GM12878 (cell line): ENCODE results near the gene ATP5F1D. TPM values are rescaled to one million over a fixed set of nuclear protein-coding genes. Genes with fewer than 3 reads are reported as not detected.

Experiments used
- CEBPB ChIP-seq, 2 experiments: fragments of 150-350 bp in 1 of 2; IDR thresholded peaks; 2 replicates each; pipeline ENCODE4 v1.6.1; 2012 to 2014; ENCODE audit warnings: low read depth in 2 of 2, low read length in 2 of 2, borderline replicate concordance in 1 of 2, inconsistent platforms in 1 of 2
- CREB1 ChIP-seq: IDR thresholded peaks from 2 replicates; pipeline ENCODE4 v1.6.1; 2012; ENCODE audit warnings: low read depth, mild to moderate bottlenecking, inconsistent platforms
- EGR1 ChIP-seq, 2 experiments: IDR thresholded peaks; 1 replicate in 1 of 2; 2 replicates in 1 of 2; pipeline ENCODE4 v1.6.1; 2011 to 2012; ENCODE audit warnings: low read depth in 2 of 2, low read length in 2 of 2, borderline replicate concordance in 1 of 2, mild to moderate bottlenecking in 1 of 2, moderate library complexity in 1 of 2
- FOXM1 ChIP-seq: IDR thresholded peaks from 2 replicates; pipeline ENCODE4 v1.6.1; 2012; ENCODE audit warnings: low read depth, mild to moderate bottlenecking, inconsistent platforms, low read length, moderate library complexity
- JUNB ChIP-seq: IDR thresholded peaks from 2 replicates; pipeline ENCODE4 v1.6.1; 2016; ENCODE audit warnings: antibody characterized with exemption, mild to moderate bottlenecking
- MYB ChIP-seq: fragments of 150-350 bp; IDR thresholded peaks from 2 replicates; pipeline ENCODE4 v1.6.1; 2014; ENCODE audit warnings: mild to moderate bottlenecking, low read depth, low read length, borderline replicate concordance
- MYC ChIP-seq: IDR thresholded peaks from 2 replicates; pipeline ENCODE4 v1.6.1; 2011; ENCODE audit warnings: mild to moderate bottlenecking, low read length, moderate library complexity, inconsistent platforms; ENCODE audit not compliant: insufficient read depth, insufficient replicate concordance, insufficient read length, severe bottlenecking
- RUNX3 ChIP-seq: IDR thresholded peaks from 2 replicates; pipeline ENCODE4 v1.6.1; 2012; ENCODE audit warnings: low read length, inconsistent platforms
- polyA plus RNA-seq, 11 experiments: library from polyadenylated mRNA; depleted of rRNA in 4 of 11; unstranded in 6 of 11; stranded (reverse) in 5 of 11; fragments of >200 nt; fragmentation: Nextera tagmentation in 4 of 11; fragmentation: Illumina TruSeq in 1 of 11; extraction: Ambion mirVana in 4 of 11; extraction: Trizol in 1 of 11; gene quantifications; 1 replicate in 1 of 11; 2 replicates in 10 of 11; pipeline versions ENCODE4 v1.2.1 to v1.2.3, GENCODE V29; 2011 to 2016; ENCODE audit warnings: inconsistent platforms in 2 of 11, missing spikeins in 2 of 11, low read depth in 1 of 11
- total RNA-seq, 4 experiments: library from RNA; depleted of rRNA in 3 of 4; stranded (reverse); fragments of >200 nt in 3 of 4; fragmentation: Illumina TruSeq in 1 of 4; extraction: Trizol in 1 of 4; gene quantifications; 2 replicates each; pipeline versions ENCODE4 v1.2.1 to v1.2.3, GENCODE V29; 2013 to 2021
- TF ChIP-seq, protein P1 (sequence below): fragments of 450-650 bp; IDR thresholded peaks from 2 replicates; pipeline ENCODE4 v1.6.1; 2017; ENCODE audit warnings: mild to moderate bottlenecking, moderate library complexity
- TF ChIP-seq, protein P2 (sequence below): fragments of 150-350 bp; IDR thresholded peaks from 2 replicates; pipeline ENCODE4 v1.6.1; 2014; ENCODE audit warnings: mild to moderate bottlenecking, low read depth, low read length
- TF ChIP-seq, protein P3 (sequence below): fragments of 150-350 bp; IDR thresholded peaks from 2 replicates; pipeline ENCODE4 v1.6.1; 2016; ENCODE audit warnings: low read depth, low read length
- TF ChIP-seq, protein P4 (sequence below): IDR thresholded peaks from 2 replicates; pipeline ENCODE4 v1.6.1; 2011; ENCODE audit warnings: low read depth, mild to moderate bottlenecking, low read length, moderate library complexity, borderline replicate concordance; ENCODE audit errors: extremely low read depth
- TF ChIP-seq, protein P5 (sequence below): IDR thresholded peaks from 2 replicates; pipeline ENCODE4 v1.6.1; 2012; ENCODE audit warnings: low read depth, low read length, improper control_type of control experiment
- TF ChIP-seq, protein P6 (sequence below): fragments of 450-650 bp; IDR thresholded peaks from 2 replicates; pipeline ENCODE4 v1.6.1; 2018; ENCODE audit warnings: borderline replicate concordance, mild to moderate bottlenecking; ENCODE audit not compliant: partially characterized antibody

Gene ATP5F1D
- total and polyA plus RNA-seq, 10 of the 15 experiments (the other 5 are each of a cell fraction or from before 2014, with no cell fraction given), result 7.2 to 357 (median 49.5) TPM

DNA sequence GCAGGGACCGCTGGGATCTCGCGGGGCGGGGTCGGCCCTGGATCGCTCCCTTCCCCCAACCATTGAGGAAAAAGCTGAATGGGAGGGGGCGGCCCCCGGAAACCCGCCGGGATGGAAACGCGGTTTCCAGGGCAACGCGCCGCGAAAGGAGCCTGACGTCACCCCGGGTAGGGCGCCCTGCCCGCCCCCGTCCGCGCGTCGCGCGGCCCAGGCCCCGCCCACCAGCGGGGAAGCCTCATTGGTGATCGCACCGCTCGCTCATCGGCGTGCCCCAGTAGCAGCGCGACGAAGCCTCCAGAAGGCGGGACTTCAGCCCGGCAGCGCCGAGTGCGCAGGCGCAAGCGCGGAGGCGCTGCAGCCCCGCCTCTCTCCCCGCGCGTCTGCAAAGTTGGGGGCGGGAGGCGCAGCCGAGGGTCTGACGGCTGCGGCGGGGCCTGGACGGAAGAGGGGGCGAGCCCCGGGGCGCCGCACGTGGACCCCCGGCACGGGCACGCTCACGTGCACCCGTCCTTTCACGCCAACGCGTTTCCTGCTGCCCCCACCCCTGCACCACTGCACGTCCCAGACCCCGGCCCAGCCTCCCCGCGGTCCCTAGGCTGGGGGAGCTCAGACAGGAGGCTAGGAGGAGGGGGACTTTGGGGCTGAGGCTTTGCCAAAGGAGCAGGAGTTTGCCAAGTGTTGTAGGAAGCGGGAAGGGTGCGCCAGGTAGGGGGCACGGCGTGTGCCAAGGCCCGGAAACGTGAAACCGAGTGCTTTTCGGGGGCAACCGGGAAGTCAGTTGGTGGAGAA lies 19.4 kb downstream of the ATP5F1D start (continued):
- TF ChIP-seq, protein P1, sequence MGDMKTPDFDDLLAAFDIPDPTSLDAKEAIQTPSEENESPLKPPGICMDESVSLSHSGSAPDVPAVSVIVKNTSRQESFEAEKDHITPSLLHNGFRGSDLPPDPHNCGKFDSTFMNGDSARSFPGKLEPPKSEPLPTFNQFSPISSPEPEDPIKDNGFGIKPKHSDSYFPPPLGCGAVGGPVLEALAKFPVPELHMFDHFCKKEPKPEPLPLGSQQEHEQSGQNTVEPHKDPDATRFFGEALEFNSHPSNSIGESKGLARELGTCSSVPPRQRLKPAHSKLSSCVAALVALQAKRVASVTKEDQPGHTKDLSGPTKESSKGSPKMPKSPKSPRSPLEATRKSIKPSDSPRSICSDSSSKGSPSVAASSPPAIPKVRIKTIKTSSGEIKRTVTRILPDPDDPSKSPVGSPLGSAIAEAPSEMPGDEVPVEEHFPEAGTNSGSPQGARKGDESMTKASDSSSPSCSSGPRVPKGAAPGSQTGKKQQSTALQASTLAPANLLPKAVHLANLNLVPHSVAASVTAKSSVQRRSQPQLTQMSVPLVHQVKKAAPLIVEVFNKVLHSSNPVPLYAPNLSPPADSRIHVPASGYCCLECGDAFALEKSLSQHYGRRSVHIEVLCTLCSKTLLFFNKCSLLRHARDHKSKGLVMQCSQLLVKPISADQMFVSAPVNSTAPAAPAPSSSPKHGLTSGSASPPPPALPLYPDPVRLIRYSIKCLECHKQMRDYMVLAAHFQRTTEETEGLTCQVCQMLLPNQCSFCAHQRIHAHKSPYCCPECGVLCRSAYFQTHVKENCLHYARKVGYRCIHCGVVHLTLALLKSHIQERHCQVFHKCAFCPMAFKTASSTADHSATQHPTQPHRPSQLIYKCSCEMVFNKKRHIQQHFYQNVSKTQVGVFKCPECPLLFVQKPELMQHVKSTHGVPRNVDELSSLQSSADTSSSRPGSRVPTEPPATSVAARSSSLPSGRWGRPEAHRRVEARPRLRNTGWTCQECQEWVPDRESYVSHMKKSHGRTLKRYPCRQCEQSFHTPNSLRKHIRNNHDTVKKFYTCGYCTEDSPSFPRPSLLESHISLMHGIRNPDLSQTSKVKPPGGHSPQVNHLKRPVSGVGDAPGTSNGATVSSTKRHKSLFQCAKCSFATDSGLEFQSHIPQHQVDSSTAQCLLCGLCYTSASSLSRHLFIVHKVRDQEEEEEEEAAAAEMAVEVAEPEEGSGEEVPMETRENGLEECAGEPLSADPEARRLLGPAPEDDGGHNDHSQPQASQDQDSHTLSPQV, result no peak
- TF ChIP-seq, protein P2, sequence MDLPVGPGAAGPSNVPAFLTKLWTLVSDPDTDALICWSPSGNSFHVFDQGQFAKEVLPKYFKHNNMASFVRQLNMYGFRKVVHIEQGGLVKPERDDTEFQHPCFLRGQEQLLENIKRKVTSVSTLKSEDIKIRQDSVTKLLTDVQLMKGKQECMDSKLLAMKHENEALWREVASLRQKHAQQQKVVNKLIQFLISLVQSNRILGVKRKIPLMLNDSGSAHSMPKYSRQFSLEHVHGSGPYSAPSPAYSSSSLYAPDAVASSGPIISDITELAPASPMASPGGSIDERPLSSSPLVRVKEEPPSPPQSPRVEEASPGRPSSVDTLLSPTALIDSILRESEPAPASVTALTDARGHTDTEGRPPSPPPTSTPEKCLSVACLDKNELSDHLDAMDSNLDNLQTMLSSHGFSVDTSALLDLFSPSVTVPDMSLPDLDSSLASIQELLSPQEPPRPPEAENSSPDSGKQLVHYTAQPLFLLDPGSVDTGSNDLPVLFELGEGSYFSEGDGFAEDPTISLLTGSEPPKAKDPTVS, result no peak
- TF ChIP-seq CREB1, result no peak
- TF ChIP-seq FOXM1, result no peak
- TF ChIP-seq, protein P3, sequence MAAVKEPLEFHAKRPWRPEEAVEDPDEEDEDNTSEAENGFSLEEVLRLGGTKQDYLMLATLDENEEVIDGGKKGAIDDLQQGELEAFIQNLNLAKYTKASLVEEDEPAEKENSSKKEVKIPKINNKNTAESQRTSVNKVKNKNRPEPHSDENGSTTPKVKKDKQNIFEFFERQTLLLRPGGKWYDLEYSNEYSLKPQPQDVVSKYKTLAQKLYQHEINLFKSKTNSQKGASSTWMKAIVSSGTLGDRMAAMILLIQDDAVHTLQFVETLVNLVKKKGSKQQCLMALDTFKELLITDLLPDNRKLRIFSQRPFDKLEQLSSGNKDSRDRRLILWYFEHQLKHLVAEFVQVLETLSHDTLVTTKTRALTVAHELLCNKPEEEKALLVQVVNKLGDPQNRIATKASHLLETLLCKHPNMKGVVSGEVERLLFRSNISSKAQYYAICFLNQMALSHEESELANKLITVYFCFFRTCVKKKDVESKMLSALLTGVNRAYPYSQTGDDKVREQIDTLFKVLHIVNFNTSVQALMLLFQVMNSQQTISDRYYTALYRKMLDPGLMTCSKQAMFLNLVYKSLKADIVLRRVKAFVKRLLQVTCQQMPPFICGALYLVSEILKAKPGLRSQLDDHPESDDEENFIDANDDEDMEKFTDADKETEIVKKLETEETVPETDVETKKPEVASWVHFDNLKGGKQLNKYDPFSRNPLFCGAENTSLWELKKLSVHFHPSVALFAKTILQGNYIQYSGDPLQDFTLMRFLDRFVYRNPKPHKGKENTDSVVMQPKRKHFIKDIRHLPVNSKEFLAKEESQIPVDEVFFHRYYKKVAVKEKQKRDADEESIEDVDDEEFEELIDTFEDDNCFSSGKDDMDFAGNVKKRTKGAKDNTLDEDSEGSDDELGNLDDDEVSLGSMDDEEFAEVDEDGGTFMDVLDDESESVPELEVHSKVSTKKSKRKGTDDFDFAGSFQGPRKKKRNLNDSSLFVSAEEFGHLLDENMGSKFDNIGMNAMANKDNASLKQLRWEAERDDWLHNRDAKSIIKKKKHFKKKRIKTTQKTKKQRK, result no peak
- peak in 1 of 2 experiments; percentile 84; a peak in 2 of 3 replicates for TF ChIP-seq EGR1 (IDR thresholded peaks at IDR 0.05; ENCODE audit: borderline replicate concordance in 1 of 2, low read depth in 2 of 2, low read length in 2 of 2)
- no peak for TF ChIP-seq MYB
- TF ChIP-seq JUNB, result no peak
- TF ChIP-seq, protein P4, sequence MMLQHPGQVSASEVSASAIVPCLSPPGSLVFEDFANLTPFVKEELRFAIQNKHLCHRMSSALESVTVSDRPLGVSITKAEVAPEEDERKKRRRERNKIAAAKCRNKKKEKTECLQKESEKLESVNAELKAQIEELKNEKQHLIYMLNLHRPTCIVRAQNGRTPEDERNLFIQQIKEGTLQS, result no peak
- TF ChIP-seq, protein P5, sequence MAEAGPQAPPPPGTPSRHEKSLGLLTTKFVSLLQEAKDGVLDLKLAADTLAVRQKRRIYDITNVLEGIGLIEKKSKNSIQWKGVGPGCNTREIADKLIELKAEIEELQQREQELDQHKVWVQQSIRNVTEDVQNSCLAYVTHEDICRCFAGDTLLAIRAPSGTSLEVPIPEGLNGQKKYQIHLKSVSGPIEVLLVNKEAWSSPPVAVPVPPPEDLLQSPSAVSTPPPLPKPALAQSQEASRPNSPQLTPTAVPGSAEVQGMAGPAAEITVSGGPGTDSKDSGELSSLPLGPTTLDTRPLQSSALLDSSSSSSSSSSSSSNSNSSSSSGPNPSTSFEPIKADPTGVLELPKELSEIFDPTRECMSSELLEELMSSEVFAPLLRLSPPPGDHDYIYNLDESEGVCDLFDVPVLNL, result no peak
- no peak for TF ChIP-seq MYC
- TF ChIP-seq, protein P6, sequence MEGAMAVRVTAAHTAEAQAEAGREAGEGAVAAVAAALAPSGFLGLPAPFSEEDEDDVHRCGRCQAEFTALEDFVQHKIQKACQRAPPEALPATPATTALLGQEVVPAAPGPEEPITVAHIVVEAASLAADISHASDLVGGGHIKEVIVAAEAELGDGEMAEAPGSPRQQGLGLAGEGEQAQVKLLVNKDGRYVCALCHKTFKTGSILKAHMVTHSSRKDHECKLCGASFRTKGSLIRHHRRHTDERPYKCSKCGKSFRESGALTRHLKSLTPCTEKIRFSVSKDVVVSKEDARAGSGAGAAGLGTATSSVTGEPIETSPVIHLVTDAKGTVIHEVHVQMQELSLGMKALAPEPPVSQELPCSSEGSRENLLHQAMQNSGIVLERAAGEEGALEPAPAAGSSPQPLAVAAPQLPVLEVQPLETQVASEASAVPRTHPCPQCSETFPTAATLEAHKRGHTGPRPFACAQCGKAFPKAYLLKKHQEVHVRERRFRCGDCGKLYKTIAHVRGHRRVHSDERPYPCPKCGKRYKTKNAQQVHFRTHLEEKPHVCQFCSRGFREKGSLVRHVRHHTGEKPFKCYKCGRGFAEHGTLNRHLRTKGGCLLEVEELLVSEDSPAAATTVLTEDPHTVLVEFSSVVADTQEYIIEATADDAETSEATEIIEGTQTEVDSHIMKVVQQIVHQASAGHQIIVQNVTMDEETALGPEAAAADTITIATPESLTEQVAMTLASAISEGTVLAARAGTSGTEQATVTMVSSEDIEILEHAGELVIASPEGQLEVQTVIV, result no peak
- no peak for TF ChIP-seq RUNX3
- TF ChIP-seq CEBPB (IDR thresholded peaks at IDR 0.05; ENCODE audit: borderline replicate concordance in 1 of 2, low read depth in 2 of 2, low read length in 2 of 2), result no peak
